ENCODE data around the gene ZNF609. TPM values are rescaled to one million over a fixed set of nuclear protein-coding genes. Genes with fewer than 3 reads are reported as not detected.

Gene ZNF609
- total RNA-seq, 4 donors from 2014 or later, result 19.4 to 30.5 (median 21.1) TPM

DNA sequence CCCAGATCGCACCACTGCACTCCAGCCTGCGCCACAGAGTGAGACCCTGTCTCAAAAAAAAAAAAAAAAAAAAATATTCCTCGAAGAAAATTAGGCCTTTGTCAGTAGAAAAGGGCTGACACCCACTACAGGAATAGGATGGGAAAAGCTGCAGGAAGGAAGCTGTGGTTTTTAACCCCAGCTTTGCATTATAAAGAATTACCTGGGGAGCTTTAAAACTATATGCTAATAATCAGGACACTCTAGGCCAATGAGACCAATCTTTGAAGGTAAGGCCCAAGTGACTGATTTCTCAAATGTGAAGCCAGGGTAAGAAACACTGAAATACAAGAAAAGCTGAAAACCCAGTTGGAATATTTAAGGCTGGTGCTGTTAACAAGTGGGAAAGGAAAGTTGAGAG is 240.7 kb downstream of the ZNF609 start:
- intact Hi-C loops (cut with DNase I; ENCODE audit: low total_unique reads), result no loop called here
- WGBS, 2 donors, result 43 to 44% methylated on average over 3 of the region's 3 CpGs
- DNase-seq (ENCODE audit: low spot score in 2 of 2), result no peak
- H3K4me3 ChIP-seq (ENCODE audit: low read depth, poor library complexity, severe bottlenecking), result no peak overlapping the region
- TF ChIP-seq, protein P1, sequence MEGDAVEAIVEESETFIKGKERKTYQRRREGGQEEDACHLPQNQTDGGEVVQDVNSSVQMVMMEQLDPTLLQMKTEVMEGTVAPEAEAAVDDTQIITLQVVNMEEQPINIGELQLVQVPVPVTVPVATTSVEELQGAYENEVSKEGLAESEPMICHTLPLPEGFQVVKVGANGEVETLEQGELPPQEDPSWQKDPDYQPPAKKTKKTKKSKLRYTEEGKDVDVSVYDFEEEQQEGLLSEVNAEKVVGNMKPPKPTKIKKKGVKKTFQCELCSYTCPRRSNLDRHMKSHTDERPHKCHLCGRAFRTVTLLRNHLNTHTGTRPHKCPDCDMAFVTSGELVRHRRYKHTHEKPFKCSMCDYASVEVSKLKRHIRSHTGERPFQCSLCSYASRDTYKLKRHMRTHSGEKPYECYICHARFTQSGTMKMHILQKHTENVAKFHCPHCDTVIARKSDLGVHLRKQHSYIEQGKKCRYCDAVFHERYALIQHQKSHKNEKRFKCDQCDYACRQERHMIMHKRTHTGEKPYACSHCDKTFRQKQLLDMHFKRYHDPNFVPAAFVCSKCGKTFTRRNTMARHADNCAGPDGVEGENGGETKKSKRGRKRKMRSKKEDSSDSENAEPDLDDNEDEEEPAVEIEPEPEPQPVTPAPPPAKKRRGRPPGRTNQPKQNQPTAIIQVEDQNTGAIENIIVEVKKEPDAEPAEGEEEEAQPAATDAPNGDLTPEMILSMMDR (IDR thresholded peaks at IDR 0.05), result no peak
- TF ChIP-seq POLR2A (IDR thresholded peaks at IDR 0.05), result no peak

DNA sequence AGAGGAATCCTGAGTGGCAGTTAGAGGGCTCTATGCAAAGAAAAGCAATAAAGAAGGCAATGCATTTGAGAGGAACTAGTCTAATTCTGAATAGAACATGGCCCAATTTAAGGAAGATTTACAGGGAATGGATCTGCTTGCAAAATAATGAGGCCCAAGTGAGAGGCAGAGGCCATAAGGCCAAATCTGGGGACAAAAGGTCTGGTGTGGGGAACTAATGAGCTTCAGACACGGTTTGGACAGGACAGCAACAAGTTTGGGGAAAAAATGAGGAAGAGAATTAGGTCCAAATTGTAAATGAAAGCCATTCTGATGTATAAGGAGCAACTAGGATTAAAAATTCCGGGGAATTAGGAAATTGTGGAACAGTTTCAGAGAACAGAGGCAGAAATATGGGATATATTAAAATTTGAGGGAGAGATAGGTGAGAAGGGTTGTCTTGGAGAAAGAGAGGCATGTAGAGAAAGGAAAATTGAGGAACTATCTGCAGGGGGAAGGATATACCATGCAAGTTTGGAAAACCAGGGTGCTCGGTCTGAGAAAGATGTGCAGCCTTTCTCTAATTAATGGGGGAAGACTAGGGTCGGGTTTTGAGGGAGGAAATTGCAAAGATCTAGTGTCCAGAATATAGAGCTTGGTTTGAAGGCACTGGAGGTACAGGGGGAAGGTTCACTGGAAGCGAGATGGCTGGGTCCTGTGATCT is 241.3 kb downstream of the ZNF609 start:
- intact Hi-C loops (cut with DNase I; ENCODE audit: low total_unique reads), result no loop called here
- 15 to 16% methylated on average over 5 of the region's 5 CpGs for WGBS, 2 donors
- H3K4me3 ChIP-seq (ENCODE audit: low read depth, poor library complexity, severe bottlenecking), result no peak overlapping the region
- TF ChIP-seq POLR2A (IDR thresholded peaks at IDR 0.05), result no peak
- TF ChIP-seq, protein P1 (IDR thresholded peaks at IDR 0.05), result no peak
- DNase-seq (ENCODE audit: low spot score in 2 of 2), result no peak

DNA sequence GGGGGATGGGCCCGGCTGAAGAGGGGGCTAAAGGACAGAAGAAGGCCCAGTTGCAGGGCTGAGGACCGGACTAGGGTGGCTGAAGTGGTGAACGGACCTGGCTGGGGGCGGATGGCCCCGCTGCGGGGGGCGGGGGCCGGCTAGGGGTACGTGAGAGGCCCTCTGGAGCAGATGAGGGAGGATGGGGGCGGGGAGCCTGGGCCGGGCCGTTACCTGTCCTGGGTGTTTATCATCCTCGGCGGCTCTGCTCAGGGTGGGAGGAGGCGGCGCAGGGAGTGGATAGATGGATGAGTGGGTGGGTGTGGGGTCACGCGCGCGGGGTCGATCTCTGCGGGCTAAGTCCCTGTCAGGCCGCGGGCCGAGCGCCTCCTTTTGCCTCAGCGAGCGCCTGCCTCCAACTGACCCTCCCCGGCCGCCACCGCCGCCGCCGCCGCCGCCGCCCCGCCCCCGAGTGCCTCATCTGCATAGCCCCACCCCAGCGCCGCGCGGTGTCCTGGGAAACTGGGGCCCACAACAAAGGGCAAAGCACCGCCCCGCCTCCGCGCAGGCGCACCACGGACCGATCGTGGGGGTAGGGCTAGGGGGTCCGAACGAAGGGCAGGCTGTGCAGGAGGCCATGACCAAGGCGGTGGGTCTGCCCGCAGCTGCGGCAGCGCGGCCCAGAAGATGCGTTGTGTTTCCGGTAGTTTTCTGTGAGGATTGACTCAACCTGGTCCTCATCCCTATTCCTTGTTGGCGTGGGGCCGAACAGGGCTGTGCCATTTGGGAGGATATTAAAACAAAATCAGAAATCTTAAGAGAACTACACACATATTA is 242.6 kb downstream of the ZNF609 start:
- 0 to 1% methylated on average over 46 to 61 of the region's 62 CpGs for WGBS, 2 donors
- no peak for TF ChIP-seq POLR2A (IDR thresholded peaks at IDR 0.05)
- TF ChIP-seq, protein P1 (IDR thresholded peaks at IDR 0.05), result no peak
- peak; percentile 94 to 99 for DNase-seq (ENCODE audit: low spot score in 2 of 2)
- H3K4me3 ChIP-seq (ENCODE audit: low read depth, poor library complexity, severe bottlenecking), result peak overlapping the region; percentile 95
- intact Hi-C loops (cut with DNase I; ENCODE audit: low total_unique reads), result no loop called here

DNA sequence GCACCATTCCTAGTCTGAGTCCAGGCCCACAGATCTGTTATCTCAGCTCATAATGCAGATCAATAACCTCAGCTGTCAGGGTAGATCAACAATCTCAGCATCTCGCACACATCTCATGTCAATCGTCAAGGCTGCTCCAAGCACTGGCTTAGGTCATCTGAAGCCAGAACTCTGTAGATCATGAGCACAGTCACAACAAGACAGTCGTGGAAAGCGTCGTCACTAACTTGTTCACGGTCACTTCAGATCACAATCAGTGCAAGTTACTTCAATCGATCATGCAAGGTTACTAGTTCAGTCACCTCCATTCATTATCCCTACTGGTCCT is 243.2 kb downstream of the ZNF609 start:
- intact Hi-C loops (cut with DNase I; ENCODE audit: low total_unique reads), result no loop called here
- no peak for DNase-seq (ENCODE audit: low spot score in 2 of 2)
- 48 to 50% methylated on average over 7 of the region's 7 CpGs for WGBS, 2 donors
- peak overlapping the region; percentile 95 for H3K4me3 ChIP-seq (ENCODE audit: low read depth, poor library complexity, severe bottlenecking)
- no peak for TF ChIP-seq POLR2A (IDR thresholded peaks at IDR 0.05)
- TF ChIP-seq, protein P1 (IDR thresholded peaks at IDR 0.05), result no peak

DNA sequence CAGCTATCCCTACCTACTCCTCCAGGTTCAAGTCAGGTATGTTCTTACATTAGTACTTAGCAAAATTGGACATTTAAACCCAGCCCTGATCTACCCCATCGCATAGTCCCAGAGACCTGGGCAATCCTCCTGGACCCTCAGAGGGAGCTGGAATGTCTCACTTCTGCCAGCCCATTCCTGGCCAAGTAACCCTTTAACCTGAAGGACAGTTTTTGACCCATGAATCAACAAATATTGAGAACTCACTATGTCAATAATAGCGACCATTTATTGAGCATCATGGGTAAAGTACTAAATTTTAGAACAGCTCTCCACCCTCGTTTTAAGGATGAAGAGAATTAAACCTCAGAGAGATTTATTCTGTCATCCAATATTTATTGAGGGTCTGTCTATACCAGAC is 244.6 kb downstream of the ZNF609 start:
- H3K4me3 ChIP-seq (ENCODE audit: low read depth, poor library complexity, severe bottlenecking), result no peak overlapping the region
- no peak for TF ChIP-seq POLR2A (IDR thresholded peaks at IDR 0.05)
- TF ChIP-seq, protein P1 (IDR thresholded peaks at IDR 0.05), result no peak
- WGBS, 2 donors, result 89 to 93% methylated on average over 3 of the region's 3 CpGs
- intact Hi-C loops (cut with DNase I; ENCODE audit: low total_unique reads), result no loop called here
- no peak for DNase-seq (ENCODE audit: low spot score in 2 of 2)

Data from lower leg skin (tissue), 4 donors.